IMR-90 (cell line): Measurements from ENCODE around the gene ALK. TPM values are rescaled to one million over a fixed set of nuclear protein-coding genes. Genes with fewer than 3 reads are reported as not detected.

ENCODE experiments used
- ATAC-seq: fragments of 200-7000 bp; cut with Tn5 transposase; 2 replicates; pipeline ENCODE4 v1.9.1; 2020; ENCODE audit warnings: low read depth, mild to moderate bottlenecking, moderate library complexity
- BruUV-seq: library from RNA; stranded (reverse); fragments of 400-500 nt; replicated peaks from 2 replicates; lab custom pipeline; 2021; lab: Mats Ljungman, UMichigan
- CTCF ChIA-PET: fragments of 300-600 bp; formaldehyde crosslinking; extraction: SDS; loops from one replicate; lab custom pipeline; 2021; ENCODE audit warnings: antibody characterized with exemption; lab: Yijun Ruan, JAX
- POLR2A ChIA-PET: fragments of 300-600 bp; sonication (Branson Sonifier 250); formaldehyde crosslinking; loops from one replicate; lab custom pipeline; 2022; ENCODE audit warnings: antibody characterized with exemption; ENCODE audit not compliant: unreplicated experiment; lab: Charles Lee
- DNase-seq: peaks from one replicate; pipeline ENCODE4 v3.0.0; 2013
- H2AFZ ChIP-seq: replicated peaks from 2 replicates; pipeline ENCODE3; 2013; ENCODE audit warnings: low read length, mild to moderate bottlenecking; ENCODE audit not compliant: poor library complexity
- H2AK5ac ChIP-seq: 2 replicates; pipeline ENCODE4 v1.6.1; 2013; ENCODE audit warnings: low read depth, low read length, inconsistent platforms
- H2AK9ac ChIP-seq: replicated peaks from 2 replicates; pipeline ENCODE3; 2013; ENCODE audit warnings: mild to moderate bottlenecking, low read depth, low read length, moderate library complexity; ENCODE audit not compliant: poor library complexity
- H2BK120ac ChIP-seq: 2 replicates; pipeline ENCODE4 v1.6.1; 2013; ENCODE audit warnings: low read depth, low read length, inconsistent platforms
- H2BK15ac ChIP-seq: 3 replicates; pipeline ENCODE4 v1.6.1; 2013; ENCODE audit warnings: low read depth, low read length, inconsistent platforms
- H2BK20ac ChIP-seq: 2 replicates; pipeline ENCODE4 v1.6.1; 2013; ENCODE audit warnings: low read depth, mild to moderate bottlenecking, inconsistent platforms, low read length, moderate library complexity
- H2BK5ac ChIP-seq: 2 replicates; pipeline ENCODE4 v1.6.1; 2013; ENCODE audit warnings: mild to moderate bottlenecking, low read depth, low read length, inconsistent platforms; ENCODE audit not compliant: poor library complexity, severe bottlenecking
- H3K14ac ChIP-seq: replicated peaks from 2 replicates; pipeline ENCODE4 v1.6.1; 2013; ENCODE audit warnings: low read depth, low read length, inconsistent platforms
- H3K18ac ChIP-seq: 2 replicates; pipeline ENCODE4 v1.6.1; 2013; ENCODE audit warnings: low read depth, low read length, control low read depth
- H3K23ac ChIP-seq: 2 replicates; pipeline ENCODE4 v1.6.1; 2013; ENCODE audit warnings: low read depth, low read length, inconsistent platforms
- H3K27ac ChIP-seq: 2 replicates; pipeline ENCODE4 v1.5.1; 2013; ENCODE audit warnings: mild to moderate bottlenecking, control low read depth, low read length; ENCODE audit not compliant: insufficient read depth
- H3K27me3 ChIP-seq: 2 replicates; pipeline ENCODE4 v1.6.1; 2013; ENCODE audit warnings: low read length; ENCODE audit not compliant: control insufficient read depth, insufficient read depth
- H3K36me3 ChIP-seq: 2 replicates; pipeline ENCODE4 v1.6.1; 2013; ENCODE audit warnings: low read length, mixed read lengths; ENCODE audit not compliant: control insufficient read depth, insufficient read depth
- H3K4ac ChIP-seq: 2 replicates; pipeline ENCODE4 v1.6.1; 2013; ENCODE audit warnings: low read depth, low read length, inconsistent platforms
- H3K4me1 ChIP-seq: 2 replicates; pipeline ENCODE4 v1.6.1; 2013; ENCODE audit warnings: low read length, mixed read lengths; ENCODE audit not compliant: control insufficient read depth, insufficient read depth
- H3K4me2 ChIP-seq: 2 replicates; pipeline ENCODE4 v1.6.1; 2013; ENCODE audit warnings: low read depth, mild to moderate bottlenecking, control low read depth, low read length, moderate library complexity
- H3K4me3 ChIP-seq: 2 replicates; pipeline ENCODE4 v1.5.1; 2013; ENCODE audit warnings: low read depth, mild to moderate bottlenecking, control low read depth, low read length, moderate library complexity; ENCODE audit not compliant: insufficient read depth
- H3K56ac ChIP-seq: 2 replicates; pipeline ENCODE4 v1.6.1; 2013; ENCODE audit warnings: low read length, inconsistent platforms; ENCODE audit not compliant: insufficient read depth; ENCODE audit errors: extremely low read depth
- H3K79me1 ChIP-seq, 2 experiments: 2 replicates each; pipeline ENCODE4 v1.6.1; 2013; ENCODE audit warnings: low read length in 2 of 2, inconsistent platforms in 1 of 2, low read depth in 1 of 2
- H3K9ac ChIP-seq: 2 replicates; pipeline ENCODE4 v1.6.1; 2013; ENCODE audit warnings: low read depth, low read length, control low read depth
- H3K9me1 ChIP-seq: 2 replicates; pipeline ENCODE4 v1.6.1; 2013; ENCODE audit warnings: low read length, inconsistent platforms; ENCODE audit not compliant: insufficient read depth
- H3K9me3 ChIP-seq: 2 replicates; pipeline ENCODE4 v1.6.1; 2013; ENCODE audit warnings: low read length; ENCODE audit not compliant: control insufficient read depth, insufficient read depth
- H4K20me1 ChIP-seq: 2 replicates; pipeline ENCODE4 v1.6.1; 2013; ENCODE audit warnings: low read length, inconsistent platforms; ENCODE audit not compliant: insufficient read depth
- H4K5ac ChIP-seq: 2 replicates; pipeline ENCODE4 v1.6.1; 2013; ENCODE audit warnings: mild to moderate bottlenecking, low read depth, low read length, control low read depth
- H4K8ac ChIP-seq, 2 experiments: 2 replicates each; pipeline ENCODE4 v1.6.1; 2013; ENCODE audit warnings: low read depth in 2 of 2, low read length in 2 of 2, control low read depth in 1 of 2, inconsistent platforms in 1 of 2
- H4K91ac ChIP-seq: 2 replicates; pipeline ENCODE4 v1.6.1; 2013; ENCODE audit warnings: low read depth, low read length, inconsistent platforms; ENCODE audit not compliant: insufficient read depth
- BHLHE40 ChIP-seq: fragments of 150-350 bp; IDR thresholded peaks from 2 replicates; pipeline ENCODE4 v1.6.1; 2016; ENCODE audit warnings: mild to moderate bottlenecking, low read depth, low read length
- CEBPB ChIP-seq: IDR thresholded peaks from 2 replicates; pipeline ENCODE4 v1.6.1; 2012; ENCODE audit warnings: low read depth, low read length, improper control_type of control experiment
- FOS ChIP-seq: fragments of 150-350 bp; IDR thresholded peaks from 2 replicates; pipeline ENCODE4 v1.6.1; 2016; ENCODE audit warnings: low read depth, low read length
- MAFK ChIP-seq: IDR thresholded peaks from 2 replicates; pipeline ENCODE4 v1.6.1; 2012; ENCODE audit warnings: low read depth, low read length, improper control_type of control experiment
- NFE2L2 ChIP-seq: fragments of 150-350 bp; IDR thresholded peaks from 2 replicates; pipeline ENCODE4 v1.6.1; 2016; ENCODE audit warnings: low read depth, mild to moderate bottlenecking, low read length
- POLR2A ChIP-seq: IDR thresholded peaks from 2 replicates; pipeline ENCODE4 v1.6.1; 2012; ENCODE audit warnings: mild to moderate bottlenecking, low read depth, low read length
- RAD21 ChIP-seq: IDR thresholded peaks from 2 replicates; pipeline ENCODE4 v1.6.1; 2012; ENCODE audit warnings: low read length, improper control_type of control experiment
- SMC3 ChIP-seq: fragments of 150-350 bp; IDR thresholded peaks from 2 replicates; pipeline ENCODE4 v1.6.1; 2016; ENCODE audit warnings: low read depth, mild to moderate bottlenecking, antibody characterized with exemption, low read length, moderate library complexity
- USF2 ChIP-seq: fragments of 150-350 bp; IDR thresholded peaks from 2 replicates; pipeline ENCODE4 v1.6.1; 2017; ENCODE audit warnings: mild to moderate bottlenecking, antibody characterized with exemption, low read length, low read depth
- WGBS, 2 experiments: methylation state at CpG; one replicate each; pipeline versions ENCODE4 v1.1.5 to v1.1.7; 2013; ENCODE audit warnings: missing lambda C conversion rate in 2 of 2; ENCODE audit not compliant: insufficient read length in 1 of 2; ENCODE audit errors: extremely low coverage in 2 of 2; 5-methylcytosine and 5-hydroxymethylcytosine counted together
- dilution Hi-C: fragments of 300-500 bp; cut with HindIII; formaldehyde crosslinking; loops from one replicate; pipeline ENCODE4 v1.14.3; 2018; ENCODE audit warnings: low sequenced_read_pairs; ENCODE audit not compliant: unreplicated experiment
- in situ Hi-C: fragments of 300-500 bp; cut with MboI; formaldehyde crosslinking; loops from 3 replicates; pipeline ENCODE4 v1.14.3; 2019; ENCODE audit warnings: low sequenced_read_pairs, inconsistent platforms, mixed read lengths
- intact Hi-C: fragments of 100-400 bp; cut with micrococcal nuclease; formaldehyde crosslinking; loops from 2 replicates; pipeline ENCODE4 v1.10.0; 2022
- polyA plus RNA-seq, 3 experiments: library from polyadenylated mRNA; depleted of rRNA; stranded (reverse); fragments of >200 nt; gene quantifications; 2 replicates each; pipeline ENCODE4 v1.2.3, GENCODE V29; 2012; ENCODE audit warnings: low replicate concordance in 1 of 3
- total RNA-seq: library from RNA; depleted of rRNA; stranded (reverse); fragments of >200 nt; gene quantifications from 2 replicates; pipeline ENCODE4 v1.2.3, GENCODE V29; 2012

ALK gene
- total and polyA plus RNA-seq, 2 of the 4 experiments (the other 2 are of a cell fraction): not detected

- Histone ChIP-seq H4K20me1 (no peaks in the 10 kb centered on the region), H4K91ac (no peak overlapping the region), H2AK5ac (no peak overlapping the region), H2BK15ac (no peak overlapping the region), H2AK9ac (no peak overlapping the region), H3K4ac (no peak overlapping the region), H3K4me3 (no peak overlapping the region), H2BK5ac (no peak overlapping the region), H2AFZ (no peak overlapping the region), H3K27me3 (no peaks in the 10 kb centered on the region), H3K4me1 (no peaks in the 10 kb centered on the region), H3K23ac (no peak overlapping the region), H3K36me3 (no peaks in the 10 kb centered on the region), H3K9me3 (no peaks in the 10 kb centered on the region), H3K14ac (no peak overlapping the region), H3K27ac (no peak overlapping the region), H3K4me2 (no peak overlapping the region), H4K8ac (no peak overlapping the region), H2BK20ac (no peak overlapping the region), H3K18ac (no peak overlapping the region), H3K9ac (no peak overlapping the region), H3K56ac (no peak overlapping the region), H4K5ac (no peak overlapping the region), H3K79me1 (no peaks in the 10 kb centered on the region), H2BK120ac (no peak overlapping the region), H3K9me1 (no peaks in the 10 kb centered on the region)
- ChIA-PET CTCF (interaction anchor here (0.6 kb wide), 1 partner anchor 361 kb away, joined by 7 read pairs; no protein-coding TSS in a partner anchor), POLR2A (interaction anchor here (0.6 kb wide), 2 partner anchors 12 to 119 kb away, joined by 3 to 8 read pairs; no protein-coding TSS in a partner anchor)
- no peak for DNase-seq
- in situ Hi-C loops: no loop called here
- no CpG with 5 or more reads among the region's 5 CpGs for WGBS, 2 experiments
- TF ChIP-seq RAD21 (no peak), SMC3 (no peak), POLR2A (no peak), NFE2L2 (no peak), BHLHE40 (no peak), USF2 (no peak), CEBPB (no peak), FOS (no peak), MAFK (no peak)
- no peak for ATAC-seq
- BruUV-seq: no TSS peak
- intact Hi-C loops: no loop called here
- dilution Hi-C loops: no loop called here
Measured at GRCh38 chr2:29940706-29941105, 19.3 kb upstream of the ALK start.
